HG02885 (cell line): Measurements from ENCODE around the gene MARK4.
"Not testable (repeated sequence)": the region's sequence is repeated elsewhere in the genome, so short reads cannot be mapped to it uniquely, and the experiment has no call there.

Experiments
- ATAC-seq: cut with Tn5 transposase; IDR thresholded peaks from one replicate; pipeline ENCODE4 v1.9.1; 2021; ENCODE audit warnings: mild to moderate bottlenecking; ENCODE audit not compliant: unreplicated experiment, poor library complexity

MARK4 gene

GRCh38 chr19:45303269-45304060, 52.4 kb downstream of the MARK4 start:
- ATAC-seq = no peak

- ATAC-seq = no peak
Measured at GRCh38 chr19:45304141-45304926, 53.3 kb downstream of the MARK4 start.

- no peak for ATAC-seq
Measured at GRCh38 chr19:45305007-45305406, 53.9 kb downstream of the MARK4 start.

GRCh38 chr19:45305421-45305820, 54.4 kb downstream of the MARK4 start:
- no peak for ATAC-seq

- ATAC-seq = no peak
Measured at GRCh38 chr19:45306040-45306439, 55.0 kb downstream of the MARK4 start.

- no peak for ATAC-seq
Measured at GRCh38 chr19:45306518-45307027, 55.5 kb downstream of the MARK4 start.

GRCh38 chr19:45307361-45307760, 56.3 kb downstream of the MARK4 start:
- no peak for ATAC-seq

GRCh38 chr19:45309322-45309721, 58.3 kb downstream of the MARK4 start:
- not testable (repeated sequence) for ATAC-seq

GRCh38 chr19:45311621-45312020, 60.5 kb downstream of the MARK4 start:
- no peak for ATAC-seq

GRCh38 chr19:45312285-45312684, 61.2 kb downstream of the MARK4 start:
- not testable (repeated sequence) for ATAC-seq

- ATAC-seq = no peak
Measured at GRCh38 chr19:45314708-45315245, 63.7 kb downstream of the MARK4 start.

- no peak for ATAC-seq
Measured at GRCh38 chr19:45315304-45315703, 64.2 kb downstream of the MARK4 start.

- ATAC-seq = no peak
Measured at GRCh38 chr19:45320997-45321775, 70.1 kb downstream of the MARK4 start.

- ATAC-seq = no peak
Measured at GRCh38 chr19:45321848-45322247, 70.8 kb downstream of the MARK4 start.

GRCh38 chr19:45322311-45322710, 71.2 kb downstream of the MARK4 start:
- no peak for ATAC-seq

- ATAC-seq = no peak
Measured at GRCh38 chr19:45322744-45323281, 71.7 kb downstream of the MARK4 start, which contains the start of gene CKM. Gene CKM (minus strand): TSS chr19:45322875. CDS start chr19:45319713, 3,162 bp downstream.

GRCh38 chr19:45323671-45324081, 72.6 kb downstream of the MARK4 start:
- ATAC-seq = no peak

GRCh38 chr19:45324349-45324907, 73.4 kb downstream of the MARK4 start:
- no peak for ATAC-seq

GRCh38 chr19:45327404-45328143, 76.5 kb downstream of the MARK4 start:
- no peak for ATAC-seq
